ENCODE measurements around the gene AFAP1.

DNA sequence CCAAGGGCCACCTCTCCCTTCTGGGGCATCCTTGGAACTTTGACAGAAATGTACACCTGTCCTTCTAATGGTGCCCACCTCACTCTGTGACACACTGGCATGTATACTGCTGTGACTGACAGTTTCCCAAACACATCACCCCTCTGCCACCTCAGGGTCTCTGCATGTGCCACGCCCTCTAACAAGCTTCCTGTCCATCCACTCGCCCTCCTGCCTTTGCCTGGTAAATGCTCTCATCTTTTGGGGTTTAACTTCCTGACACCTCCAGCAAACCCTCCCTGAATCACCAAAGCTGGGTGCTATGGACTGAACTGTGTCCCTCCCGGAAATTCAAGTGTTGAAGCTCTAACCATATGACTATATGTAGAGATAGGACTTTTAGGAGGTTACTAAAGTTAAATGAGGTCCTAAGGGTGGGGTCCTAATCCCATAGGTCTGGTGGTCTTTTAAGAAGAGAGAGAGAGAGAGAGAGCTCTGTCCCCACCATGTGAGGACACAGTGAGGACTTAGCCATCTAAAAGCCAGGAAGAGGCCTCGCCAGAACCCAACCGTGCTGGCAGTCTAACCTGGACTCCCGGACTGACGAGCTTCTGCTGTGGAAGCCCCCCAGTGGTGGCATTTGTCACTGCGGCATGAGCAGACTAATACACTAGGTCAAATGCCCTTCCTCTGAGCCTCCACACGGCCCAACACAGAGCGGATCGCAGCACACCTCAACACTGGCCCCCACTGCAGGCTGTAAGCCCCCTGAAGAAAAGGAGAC, 95.6 kb downstream of the AFAP1 start:
- TF ChIP-seq, protein P1, sequence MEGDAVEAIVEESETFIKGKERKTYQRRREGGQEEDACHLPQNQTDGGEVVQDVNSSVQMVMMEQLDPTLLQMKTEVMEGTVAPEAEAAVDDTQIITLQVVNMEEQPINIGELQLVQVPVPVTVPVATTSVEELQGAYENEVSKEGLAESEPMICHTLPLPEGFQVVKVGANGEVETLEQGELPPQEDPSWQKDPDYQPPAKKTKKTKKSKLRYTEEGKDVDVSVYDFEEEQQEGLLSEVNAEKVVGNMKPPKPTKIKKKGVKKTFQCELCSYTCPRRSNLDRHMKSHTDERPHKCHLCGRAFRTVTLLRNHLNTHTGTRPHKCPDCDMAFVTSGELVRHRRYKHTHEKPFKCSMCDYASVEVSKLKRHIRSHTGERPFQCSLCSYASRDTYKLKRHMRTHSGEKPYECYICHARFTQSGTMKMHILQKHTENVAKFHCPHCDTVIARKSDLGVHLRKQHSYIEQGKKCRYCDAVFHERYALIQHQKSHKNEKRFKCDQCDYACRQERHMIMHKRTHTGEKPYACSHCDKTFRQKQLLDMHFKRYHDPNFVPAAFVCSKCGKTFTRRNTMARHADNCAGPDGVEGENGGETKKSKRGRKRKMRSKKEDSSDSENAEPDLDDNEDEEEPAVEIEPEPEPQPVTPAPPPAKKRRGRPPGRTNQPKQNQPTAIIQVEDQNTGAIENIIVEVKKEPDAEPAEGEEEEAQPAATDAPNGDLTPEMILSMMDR (IDR thresholded peaks at IDR 0.05): peak; percentile 37 to 67 (median 55)
- TF ChIP-seq POLR2A (IDR thresholded peaks at IDR 0.05): no peak

Measured in uterus (tissue), 2 donors.